GM19324 (cell line): Measurements from ENCODE around the gene TESK2.
"Not testable (repeated sequence)": the region's sequence is repeated elsewhere in the genome, so short reads cannot be mapped to it uniquely, and the experiment has no call there.

Source experiments
- ATAC-seq: cut with Tn5 transposase; IDR thresholded peaks from one replicate; pipeline ENCODE4 v1.9.1; 2021; ENCODE audit warnings: mild to moderate bottlenecking, moderate library complexity; ENCODE audit not compliant: unreplicated experiment, low FRiP score

TESK2 gene

GRCh38 chr1:45490626-45491486 lies at the start of gene TESK2:
Gene TESK2 (minus strand): TSS chr1:45491163. CDS start chr1:45457785, 33,378 bp downstream.
- ATAC-seq: peak; percentile 92

GRCh38 chr1:45536886-45537285 lies 45.9 kb upstream of the TESK2 start:
- ATAC-seq: no peak

GRCh38 chr1:45535988-45536766 lies 45.2 kb upstream of the TESK2 start:
- no peak for ATAC-seq

GRCh38 chr1:45531873-45532272 lies 40.9 kb upstream of the TESK2 start:
- no peak for ATAC-seq

GRCh38 chr1:45530632-45531135 lies 39.7 kb upstream of the TESK2 start:
- ATAC-seq: no peak

- ATAC-seq: no peak
Measured at GRCh38 chr1:45526135-45526644, 35.2 kb upstream of the TESK2 start.

GRCh38 chr1:45523975-45524374 lies 33.0 kb upstream of the TESK2 start:
- ATAC-seq: not testable (repeated sequence)

- ATAC-seq: not testable (repeated sequence)
Measured at GRCh38 chr1:45523516-45523915, 32.6 kb upstream of the TESK2 start.

- no peak for ATAC-seq
Measured at GRCh38 chr1:45522324-45523104, 31.6 kb upstream of the TESK2 start.

GRCh38 chr1:45521413-45522323 lies 30.7 kb upstream of the TESK2 start, which contains the start of gene PRDX1:
Gene PRDX1 (minus strand): TSS chr1:45521884. CDS start chr1:45519043, 2,841 bp downstream.
- ATAC-seq: peak; percentile 86

- not testable (repeated sequence) for ATAC-seq
Measured at GRCh38 chr1:45519774-45520173, 28.8 kb upstream of the TESK2 start.

- ATAC-seq: no peak
Measured at GRCh38 chr1:45518910-45519309, 27.9 kb upstream of the TESK2 start.

GRCh38 chr1:45518366-45518765 lies 27.4 kb upstream of the TESK2 start:
- not testable (repeated sequence) for ATAC-seq

GRCh38 chr1:45516465-45516864 lies 25.5 kb upstream of the TESK2 start:
- ATAC-seq: no peak

- ATAC-seq: no peak
Measured at GRCh38 chr1:45516036-45516435, 25.1 kb upstream of the TESK2 start.

- ATAC-seq: not testable (repeated sequence)
Measured at GRCh38 chr1:45513532-45514260, 22.7 kb upstream of the TESK2 start.

GRCh38 chr1:45512641-45513054 lies 21.7 kb upstream of the TESK2 start:
- no peak for ATAC-seq

GRCh38 chr1:45510972-45511527 lies 20.1 kb upstream of the TESK2 start:
- ATAC-seq: no peak
